HAP-1 (cell line): Measurements from ENCODE around the gene PRR5L.
A peak's percentile ranks its signal among the peaks of the same experiment; 100 is the strongest.

ENCODE experiments used
- DNase-seq, 2 experiments: peaks; one replicate each; pipeline ENCODE4 v3.0.0-alpha.2; 2016 to 2020; ENCODE audit warnings: low spot score in 2 of 2
- H3K27me3 ChIP-seq: fragments of 250-450 bp; sonication (Bioruptor Pico); 2 replicates; pipeline ENCODE4 v1.5.1; 2020; ENCODE audit warnings: low read depth, mild to moderate bottlenecking, moderate library complexity
- H3K36me3 ChIP-seq: fragments of 250-450 bp; sonication (Bioruptor Pico); replicated peaks from 2 replicates; pipeline ENCODE4 v1.5.1; 2020; ENCODE audit warnings: mild to moderate bottlenecking
- H3K4me1 ChIP-seq: fragments of 250-450 bp; sonication (Bioruptor Pico); 2 replicates; pipeline ENCODE4 v1.5.1; 2020; ENCODE audit warnings: mild to moderate bottlenecking
- H3K4me3 ChIP-seq: fragments of 250-450 bp; sonication (Bioruptor Pico); 2 replicates; pipeline ENCODE4 v1.5.1; 2020; ENCODE audit warnings: mild to moderate bottlenecking, moderate library complexity
- H3K9me3 ChIP-seq: fragments of 250-450 bp; sonication (Bioruptor Pico); 2 replicates; pipeline ENCODE4 v1.5.1; 2020; ENCODE audit warnings: mild to moderate bottlenecking, moderate library complexity
- in situ Hi-C: fragments of 300-500 bp; cut with MboI; formaldehyde crosslinking; loops from 3 replicates; pipeline ENCODE4 v1.14.3; 2020; ENCODE audit warnings: low sequenced_read_pairs, inconsistent platforms, mixed read lengths

PRR5L gene

GRCh38 chr11:36295926-36296325 lies at the start of gene PRR5L:
Gene PRR5L (plus strand): TSS chr11:36296288. CDS start chr11:36401122, 104,834 bp downstream.
- no peak within 1 kb of the TSS for H3K4me3 ChIP-seq
- in situ Hi-C loops = no loop called here
- H3K4me1 ChIP-seq = no peaks in the 10 kb centered on the region
- no peaks in the 10 kb centered on the region for H3K36me3 ChIP-seq
- DNase-seq = no peak
- H3K9me3 ChIP-seq = no peaks in the 10 kb centered on the region
- no peaks in the 10 kb centered on the region for H3K27me3 ChIP-seq

GRCh38 chr11:36247493-36247892 lies 48.6 kb upstream of the PRR5L start:
- no peaks in the 10 kb centered on the region; the same call in 1 of the 2 replicates for H3K27me3 ChIP-seq
- no peak for DNase-seq
- H3K4me3 ChIP-seq = no peak overlapping the region
- H3K9me3 ChIP-seq = no peaks in the 10 kb centered on the region
- H3K4me1 ChIP-seq = no peaks in the 10 kb centered on the region
- no peaks in the 10 kb centered on the region for H3K36me3 ChIP-seq
- in situ Hi-C loops = no loop called here

GRCh38 chr11:36248436-36248835 lies 47.7 kb upstream of the PRR5L start:
- no peaks in the 10 kb centered on the region for H3K4me1 ChIP-seq
- no peaks in the 10 kb centered on the region for H3K36me3 ChIP-seq
- no peak overlapping the region for H3K4me3 ChIP-seq
- no peak for DNase-seq
- no peaks in the 10 kb centered on the region for H3K9me3 ChIP-seq
- in situ Hi-C loops = no loop called here
- no peaks in the 10 kb centered on the region; the same call in 1 of the 2 replicates for H3K27me3 ChIP-seq

- DNase-seq = no peak
- in situ Hi-C loops = no loop called here
- H3K27me3 ChIP-seq = no peaks in the 10 kb centered on the region; the same call in 1 of the 2 replicates
- H3K36me3 ChIP-seq = no peaks in the 10 kb centered on the region
- H3K9me3 ChIP-seq = no peaks in the 10 kb centered on the region
- no peak overlapping the region for H3K4me3 ChIP-seq
- no peaks in the 10 kb centered on the region for H3K4me1 ChIP-seq
These were observed 46.8 kb upstream of the PRR5L start for GRCh38 chr11:36249246-36249645.

GRCh38 chr11:36251823-36252222 lies 44.3 kb upstream of the PRR5L start:
- no peaks in the 10 kb centered on the region for H3K4me1 ChIP-seq
- in situ Hi-C loops = no loop called here
- no peaks in the 10 kb centered on the region for H3K9me3 ChIP-seq
- no peaks in the 10 kb centered on the region; the same call in 1 of the 2 replicates for H3K27me3 ChIP-seq
- DNase-seq = no peak
- no peak overlapping the region for H3K4me3 ChIP-seq
- H3K36me3 ChIP-seq = no peaks in the 10 kb centered on the region

GRCh38 chr11:36253238-36253637 lies 42.9 kb upstream of the PRR5L start:
- no peak overlapping the region for H3K4me3 ChIP-seq
- no peaks in the 10 kb centered on the region for H3K36me3 ChIP-seq
- H3K27me3 ChIP-seq = no peaks in the 10 kb centered on the region
- no peak for DNase-seq
- no peaks in the 10 kb centered on the region for H3K4me1 ChIP-seq
- in situ Hi-C loops = no loop called here
- H3K9me3 ChIP-seq = no peaks in the 10 kb centered on the region

GRCh38 chr11:36254713-36255112 lies 41.4 kb upstream of the PRR5L start:
- in situ Hi-C loops = no loop called here
- no peak for DNase-seq
- Histone ChIP-seq H3K36me3 (no peaks in the 10 kb centered on the region), H3K4me1 (no peaks in the 10 kb centered on the region), H3K27me3 (no peaks in the 10 kb centered on the region), H3K4me3 (no peak overlapping the region), H3K9me3 (no peaks in the 10 kb centered on the region)

- Histone ChIP-seq H3K9me3 (no peaks in the 10 kb centered on the region), H3K4me1 (no peaks in the 10 kb centered on the region), H3K36me3 (no peaks in the 10 kb centered on the region), H3K4me3 (no peak overlapping the region), H3K27me3 (peaks cover 4% of the 10 kb centered on the region; the same call in 1 of the 2 replicates)
- no peak for DNase-seq
- in situ Hi-C loops = no loop called here
These were observed 38.7 kb upstream of the PRR5L start for GRCh38 chr11:36257351-36257750.

GRCh38 chr11:36258730-36259360 lies 37.2 kb upstream of the PRR5L start:
- Histone ChIP-seq H3K4me1 (no peaks in the 10 kb centered on the region), H3K9me3 (no peaks in the 10 kb centered on the region), H3K27me3 (peaks cover 4% of the 10 kb centered on the region; the same call in 1 of the 2 replicates), H3K4me3 (no peak overlapping the region), H3K36me3 (no peaks in the 10 kb centered on the region)
- in situ Hi-C loops = no loop called here
- peak; percentile 59 to 80 for DNase-seq

GRCh38 chr11:36261094-36261493 lies 35.0 kb upstream of the PRR5L start:
- H3K9me3 ChIP-seq = no peaks in the 10 kb centered on the region
- H3K27me3 ChIP-seq = peaks cover 4% of the 10 kb centered on the region; the same call in 1 of the 2 replicates
- DNase-seq = no peak
- no peaks in the 10 kb centered on the region for H3K4me1 ChIP-seq
- H3K36me3 ChIP-seq = no peaks in the 10 kb centered on the region
- in situ Hi-C loops = loop anchor here (5.0 kb wide), 1 partner anchor 649 kb away; no protein-coding TSS in a partner anchor
- H3K4me3 ChIP-seq = no peak overlapping the region

GRCh38 chr11:36264011-36264972 lies 31.8 kb upstream of the PRR5L start:
- H3K36me3 ChIP-seq = no peaks in the 10 kb centered on the region
- in situ Hi-C loops = loop anchor here (5.0 kb wide), 1 partner anchor 652 kb away; no protein-coding TSS in a partner anchor
- H3K9me3 ChIP-seq = no peaks in the 10 kb centered on the region
- H3K27me3 ChIP-seq = peaks cover 7% of the 10 kb centered on the region
- no peaks in the 10 kb centered on the region for H3K4me1 ChIP-seq
- no peak for DNase-seq
- no peak overlapping the region for H3K4me3 ChIP-seq

GRCh38 chr11:36264973-36265344 lies 31.1 kb upstream of the PRR5L start:
- H3K4me3 ChIP-seq = no peak overlapping the region
- H3K36me3 ChIP-seq = no peaks in the 10 kb centered on the region
- DNase-seq = no peak
- H3K9me3 ChIP-seq = no peaks in the 10 kb centered on the region
- no peaks in the 10 kb centered on the region for H3K4me1 ChIP-seq
- H3K27me3 ChIP-seq = peaks cover 7% of the 10 kb centered on the region
- in situ Hi-C loops = loop anchor here (5.0 kb wide), 1 partner anchor 653 kb away; no protein-coding TSS in a partner anchor

GRCh38 chr11:36265793-36266628 lies 30.1 kb upstream of the PRR5L start:
- Histone ChIP-seq H3K9me3 (no peaks in the 10 kb centered on the region), H3K4me1 (no peaks in the 10 kb centered on the region), H3K4me3 (no peak overlapping the region), H3K27me3 (peaks cover 6% of the 10 kb centered on the region), H3K36me3 (no peaks in the 10 kb centered on the region)
- in situ Hi-C loops = no loop called here
- peak; percentile 42 to 75 for DNase-seq
